GM12892 (cell line): ENCODE results near the gene CEP41.

Experiments used
- POLR2A ChIP-seq: IDR thresholded peaks from 2 replicates; pipeline ENCODE4 v1.6.1; 2011; ENCODE audit warnings: low read depth, low read length, control low read depth
- POLR2AphosphoS5 ChIP-seq: IDR thresholded peaks from 2 replicates; pipeline ENCODE4 v1.6.1; 2011; ENCODE audit warnings: low read depth, low read length, control low read depth

DNA sequence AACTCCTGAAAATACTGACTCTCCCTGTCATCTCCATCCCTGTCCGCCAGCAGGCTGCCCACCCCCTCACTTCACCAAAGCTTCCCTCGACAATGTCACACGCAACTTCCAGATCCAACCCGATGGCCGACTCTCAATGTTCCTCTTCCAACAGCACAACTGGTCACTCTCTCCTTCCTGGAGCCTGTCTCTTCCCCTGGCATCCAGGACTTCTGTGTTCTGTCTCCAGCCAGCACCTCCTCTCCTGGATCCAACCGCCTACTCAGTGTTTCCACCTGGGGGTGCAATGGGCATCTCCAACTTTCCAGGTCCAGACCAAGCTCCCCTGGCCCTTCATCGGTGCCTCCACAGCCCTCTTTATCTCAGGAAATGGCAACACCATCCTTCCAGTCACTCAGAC, 87.6 kb downstream of the CEP41 start:
- no peak for TF ChIP-seq POLR2AphosphoS5
- TF ChIP-seq POLR2A: no peak
